Neural cell (in vitro differentiated cells): ENCODE measurements around the gene CYTH3.

Experiments
- EZH2 ChIP-seq: fragments of 200-600, 300-800 bp; shearing (Covaris generic), sonication (generic); IDR thresholded peaks from 2 replicates; pipeline ENCODE4 v1.6.1; 2014; ENCODE audit warnings: antibody characterized with exemption, low read length, borderline replicate concordance, mild to moderate bottlenecking; ENCODE audit not compliant: insufficient read depth, poor library complexity, severe bottlenecking
- POLR2AphosphoS5 ChIP-seq: IDR thresholded peaks from 2 replicates; pipeline ENCODE4 v1.6.1; 2012
- RAD21 ChIP-seq: fragments of 450-650 bp; conservative IDR thresholded peaks from 2 replicates; pipeline ENCODE4 v1.6.1; 2014; ENCODE audit warnings: antibody characterized with exemption, mild to moderate bottlenecking, moderate library complexity
- SMC3 ChIP-seq: fragments of 450-650 bp; conservative IDR thresholded peaks from 2 replicates; pipeline ENCODE4 v1.6.1; 2014; ENCODE audit warnings: antibody characterized with exemption, mild to moderate bottlenecking, moderate library complexity; ENCODE audit not compliant: poor library complexity
- TAF1 ChIP-seq: IDR thresholded peaks from 2 replicates; pipeline ENCODE4 v1.6.1; 2012; ENCODE audit warnings: low read depth
- TF ChIP-seq, protein P1 (sequence below): fragments of 450-650 bp; IDR thresholded peaks from 2 replicates; pipeline ENCODE4 v1.5.1; 2014; ENCODE audit warnings: antibody characterized with exemption, mild to moderate bottlenecking, moderate library complexity; ENCODE audit not compliant: poor library complexity, severe bottlenecking

DNA sequence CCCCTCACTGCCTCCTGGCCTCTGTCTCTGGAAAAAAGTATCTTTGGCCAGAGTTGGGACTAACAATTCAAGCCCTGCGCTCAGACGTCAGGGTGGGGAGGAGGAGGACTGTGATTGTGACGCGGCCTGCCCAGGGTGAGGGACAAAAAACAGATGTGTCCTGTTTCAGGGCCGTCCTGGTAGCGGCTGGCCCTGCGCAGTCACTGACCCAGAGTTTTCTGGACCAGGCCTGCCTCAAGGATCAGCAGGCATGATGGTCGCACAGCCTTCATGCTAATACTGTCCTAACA, 110.1 kb downstream of the CYTH3 start:
- TF ChIP-seq EZH2: no peak
- TF ChIP-seq, protein P1, sequence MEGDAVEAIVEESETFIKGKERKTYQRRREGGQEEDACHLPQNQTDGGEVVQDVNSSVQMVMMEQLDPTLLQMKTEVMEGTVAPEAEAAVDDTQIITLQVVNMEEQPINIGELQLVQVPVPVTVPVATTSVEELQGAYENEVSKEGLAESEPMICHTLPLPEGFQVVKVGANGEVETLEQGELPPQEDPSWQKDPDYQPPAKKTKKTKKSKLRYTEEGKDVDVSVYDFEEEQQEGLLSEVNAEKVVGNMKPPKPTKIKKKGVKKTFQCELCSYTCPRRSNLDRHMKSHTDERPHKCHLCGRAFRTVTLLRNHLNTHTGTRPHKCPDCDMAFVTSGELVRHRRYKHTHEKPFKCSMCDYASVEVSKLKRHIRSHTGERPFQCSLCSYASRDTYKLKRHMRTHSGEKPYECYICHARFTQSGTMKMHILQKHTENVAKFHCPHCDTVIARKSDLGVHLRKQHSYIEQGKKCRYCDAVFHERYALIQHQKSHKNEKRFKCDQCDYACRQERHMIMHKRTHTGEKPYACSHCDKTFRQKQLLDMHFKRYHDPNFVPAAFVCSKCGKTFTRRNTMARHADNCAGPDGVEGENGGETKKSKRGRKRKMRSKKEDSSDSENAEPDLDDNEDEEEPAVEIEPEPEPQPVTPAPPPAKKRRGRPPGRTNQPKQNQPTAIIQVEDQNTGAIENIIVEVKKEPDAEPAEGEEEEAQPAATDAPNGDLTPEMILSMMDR: no peak
- no peak for TF ChIP-seq SMC3
- no peak for TF ChIP-seq RAD21
- no peak for TF ChIP-seq POLR2AphosphoS5
- TF ChIP-seq TAF1: no peak
